Loucy (cell line): ENCODE data around the gene WDR37.

Source experiments
- H2AFZ ChIP-seq: fragments of 200-600 bp; sonication (generic); 2 replicates; pipeline ENCODE4 v1.6.0; 2016; ENCODE audit warnings: antibody characterized with exemption, mild to moderate bottlenecking, low read length, moderate library complexity
- H3F3A ChIP-seq: fragments of 200-600 bp; 2 replicates; pipeline ENCODE4 v1.6.0; 2016; ENCODE audit warnings: antibody characterized with exemption, low read depth, mild to moderate bottlenecking
- H3K27me3 ChIP-seq: fragments of 200-600 bp; sonication (generic); 2 replicates; pipeline ENCODE4 v1.6.1; 2014; ENCODE audit warnings: low read length, mild to moderate bottlenecking; ENCODE audit not compliant: insufficient read depth, poor library complexity, severe bottlenecking
- H3K36me3 ChIP-seq: fragments of 200-600 bp; sonication (generic); 2 replicates; pipeline ENCODE4 v1.6.1; 2016; ENCODE audit warnings: low read length; ENCODE audit not compliant: insufficient read depth
- H3K4me1 ChIP-seq: fragments of 200-600 bp; sonication (generic); 2 replicates; pipeline ENCODE4 v1.5.1; 2014; ENCODE audit warnings: low read length, mild to moderate bottlenecking; ENCODE audit not compliant: insufficient read depth, poor library complexity, severe bottlenecking
- H3K4me2 ChIP-seq: fragments of 200-600 bp; sonication (generic); 2 replicates; pipeline ENCODE4 v1.6.0; 2014; ENCODE audit warnings: antibody characterized with exemption, low read length, low read depth, mild to moderate bottlenecking; ENCODE audit not compliant: poor library complexity, severe bottlenecking
- H3K4me3 ChIP-seq: fragments of 200-600 bp; sonication (generic); 2 replicates; pipeline ENCODE4 v1.5.1; 2014; ENCODE audit warnings: low read length, mild to moderate bottlenecking, mixed read lengths; ENCODE audit not compliant: poor library complexity, severe bottlenecking
- H3K79me2 ChIP-seq: fragments of 200-600 bp; sonication (generic); 2 replicates; pipeline ENCODE4 v1.6.1; 2014; ENCODE audit warnings: low read length; ENCODE audit not compliant: insufficient read depth
- H3K9ac ChIP-seq: fragments of 200-600 bp; sonication (generic); 2 replicates; pipeline ENCODE4 v1.6.0; 2014; ENCODE audit warnings: mild to moderate bottlenecking, low read depth, low read length, moderate library complexity; ENCODE audit not compliant: poor library complexity, severe bottlenecking
- H3K9me2 ChIP-seq: fragments of 200-600 bp; sonication (generic); replicated peaks from 2 replicates; pipeline ENCODE4 v1.6.1; 2016; ENCODE audit warnings: low read depth, low read length, mixed read lengths
- H3K9me3 ChIP-seq: fragments of 200-600 bp; sonication (generic); 2 replicates; pipeline ENCODE4 v1.6.1; 2014; ENCODE audit warnings: mild to moderate bottlenecking, antibody characterized with exemption, low read length, low read depth; ENCODE audit not compliant: insufficient read depth
- H4K20me1 ChIP-seq: fragments of 200-600 bp; sonication (generic); 2 replicates; pipeline ENCODE4 v1.6.0; 2014; ENCODE audit warnings: antibody characterized with exemption, low read length, mild to moderate bottlenecking; ENCODE audit not compliant: insufficient read depth, poor library complexity, severe bottlenecking
- EZH2phosphoT487 ChIP-seq: fragments of 200-600 bp; IDR thresholded peaks from 2 replicates; pipeline ENCODE4 v1.6.1; 2018; ENCODE audit warnings: antibody characterized with exemption, mild to moderate bottlenecking, moderate library complexity, borderline replicate concordance
- TF ChIP-seq, protein P1 (sequence below): fragments of 200-600 bp; sonication (generic); conservative IDR thresholded peaks from 2 replicates; pipeline ENCODE4 v1.5.1; 2014; ENCODE audit warnings: mild to moderate bottlenecking, antibody characterized with exemption, low read length

WDR37 gene

DNA sequence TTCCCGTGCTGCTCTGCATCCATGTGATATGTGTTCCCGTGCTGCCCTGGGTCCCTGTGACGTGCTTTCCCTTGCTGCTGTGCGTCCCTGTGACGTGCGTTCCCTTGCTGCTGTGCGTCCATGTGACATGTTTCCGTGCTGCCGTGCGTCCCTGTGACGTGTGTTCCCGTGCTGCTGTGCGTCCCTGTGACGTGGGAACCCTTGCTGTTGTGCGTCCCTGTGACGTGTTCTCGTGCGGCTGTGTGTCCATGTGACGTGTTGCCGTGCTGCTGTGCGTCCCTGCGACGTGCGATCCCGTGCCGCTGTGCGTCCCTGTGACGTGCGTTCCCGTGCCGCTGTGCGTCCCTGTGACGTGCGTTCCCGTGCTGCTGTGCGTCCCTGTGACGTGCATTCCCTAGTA lies 45.8 kb downstream of the WDR37 start:
- peaks cover 78% of the 10 kb centered on the region; the same call in 1 of the 2 replicates for H3K36me3 ChIP-seq
- no peaks in the 10 kb centered on the region for H3K4me1 ChIP-seq
- H3K4me3 ChIP-seq, result no peak overlapping the region
- H3K27me3 ChIP-seq, result no peaks in the 10 kb centered on the region
- H3K9me2 ChIP-seq, result no peaks in the 10 kb centered on the region
- no peak overlapping the region for H2AFZ ChIP-seq
- H3K79me2 ChIP-seq, result peaks cover 14% of the 10 kb centered on the region; the same call in 1 of the 2 replicates
- no peaks in the 10 kb centered on the region for H4K20me1 ChIP-seq
- TF ChIP-seq, protein P1, sequence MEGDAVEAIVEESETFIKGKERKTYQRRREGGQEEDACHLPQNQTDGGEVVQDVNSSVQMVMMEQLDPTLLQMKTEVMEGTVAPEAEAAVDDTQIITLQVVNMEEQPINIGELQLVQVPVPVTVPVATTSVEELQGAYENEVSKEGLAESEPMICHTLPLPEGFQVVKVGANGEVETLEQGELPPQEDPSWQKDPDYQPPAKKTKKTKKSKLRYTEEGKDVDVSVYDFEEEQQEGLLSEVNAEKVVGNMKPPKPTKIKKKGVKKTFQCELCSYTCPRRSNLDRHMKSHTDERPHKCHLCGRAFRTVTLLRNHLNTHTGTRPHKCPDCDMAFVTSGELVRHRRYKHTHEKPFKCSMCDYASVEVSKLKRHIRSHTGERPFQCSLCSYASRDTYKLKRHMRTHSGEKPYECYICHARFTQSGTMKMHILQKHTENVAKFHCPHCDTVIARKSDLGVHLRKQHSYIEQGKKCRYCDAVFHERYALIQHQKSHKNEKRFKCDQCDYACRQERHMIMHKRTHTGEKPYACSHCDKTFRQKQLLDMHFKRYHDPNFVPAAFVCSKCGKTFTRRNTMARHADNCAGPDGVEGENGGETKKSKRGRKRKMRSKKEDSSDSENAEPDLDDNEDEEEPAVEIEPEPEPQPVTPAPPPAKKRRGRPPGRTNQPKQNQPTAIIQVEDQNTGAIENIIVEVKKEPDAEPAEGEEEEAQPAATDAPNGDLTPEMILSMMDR, result no peak
- TF ChIP-seq EZH2phosphoT487, result no peak
- H3K4me2 ChIP-seq, result no peak overlapping the region
- no peaks in the 10 kb centered on the region for H3K9me3 ChIP-seq
- no peak overlapping the region for H3K9ac ChIP-seq
- H3F3A ChIP-seq, result no peaks in the 10 kb centered on the region

DNA sequence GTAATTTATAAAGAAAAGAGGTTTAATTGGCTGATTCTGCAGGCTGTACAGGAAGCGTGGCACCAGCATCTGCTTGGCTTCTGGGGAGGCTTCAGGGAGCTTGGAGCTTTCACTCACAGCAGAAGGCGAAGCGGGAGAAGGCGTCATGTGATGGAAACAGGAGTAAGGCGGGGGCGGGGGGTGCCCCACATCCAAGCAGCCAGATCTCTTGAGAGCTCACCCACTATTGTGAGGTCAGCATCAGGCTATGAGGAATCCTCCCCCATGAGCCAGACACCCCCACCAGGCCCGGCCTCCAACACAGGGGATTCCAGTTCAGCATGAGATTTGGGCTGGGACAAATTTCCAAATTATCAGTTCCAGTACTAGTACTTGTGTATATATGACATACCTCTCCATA lies 46.2 kb downstream of the WDR37 start:
- Histone ChIP-seq H3K4me3 (no peak overlapping the region), H3K36me3 (peaks cover 78% of the 10 kb centered on the region; the same call in 1 of the 2 replicates), H3K79me2 (peaks cover 14% of the 10 kb centered on the region; the same call in 1 of the 2 replicates), H4K20me1 (no peaks in the 10 kb centered on the region), H3K9me3 (no peaks in the 10 kb centered on the region), H3F3A (no peaks in the 10 kb centered on the region), H3K9ac (no peak overlapping the region), H3K4me1 (no peaks in the 10 kb centered on the region), H3K27me3 (no peaks in the 10 kb centered on the region), H2AFZ (no peak overlapping the region), H3K9me2 (no peaks in the 10 kb centered on the region), H3K4me2 (no peak overlapping the region)
- no peak for TF ChIP-seq EZH2phosphoT487
- TF ChIP-seq, protein P1, result no peak

- Histone ChIP-seq H3K4me2 (no peak overlapping the region), H3K36me3 (peaks cover 78% of the 10 kb centered on the region; the same call in 1 of the 2 replicates)
Observed at GRCh38 chr10:1102831-1103230, 46.6 kb downstream of the WDR37 start.

More at GRCh38 chr10:1102831-1103230, 46.6 kb downstream of the WDR37 start:
- H4K20me1 ChIP-seq, result no peaks in the 10 kb centered on the region
- H3K9me3 ChIP-seq, result no peaks in the 10 kb centered on the region
- H3K9me2 ChIP-seq, result no peaks in the 10 kb centered on the region
- H2AFZ ChIP-seq, result no peak overlapping the region
- H3F3A ChIP-seq, result no peaks in the 10 kb centered on the region
- TF ChIP-seq, protein P1, result no peak
- TF ChIP-seq EZH2phosphoT487, result no peak
- no peaks in the 10 kb centered on the region for H3K27me3 ChIP-seq
- H3K9ac ChIP-seq, result no peak overlapping the region
- H3K4me3 ChIP-seq, result no peak overlapping the region
- peaks cover 14% of the 10 kb centered on the region; the same call in 1 of the 2 replicates for H3K79me2 ChIP-seq
- H3K4me1 ChIP-seq, result no peaks in the 10 kb centered on the region
